Measurements from ENCODE around the gene SKIC8.

The SKIC8 gene

GRCh38 chr15:78299101-78299930 lies at the start of gene SKIC8:
Gene SKIC8, minus strand, starts transcription at chr15:78299609. Its CDS starts 3,923 bp downstream, at chr15:78295686.
- no peaks in the 10 kb centered on the region for H3K9me3 Mint-ChIP-seq
- peak within 1 kb of the TSS; percentile 97 for H3K4me3 Mint-ChIP-seq
- H3K36me3 Mint-ChIP-seq: peaks cover 19% of the 10 kb centered on the region
- H3K4me1 Mint-ChIP-seq: peaks cover 25% of the 10 kb centered on the region
- ATAC-seq (peak; percentile 98), DNase-seq (ENCODE audit: low spot score in 2 of 2) (peak; percentile 84 to 92)
- peak within 1 kb of the TSS; percentile 97 for H3K27ac Mint-ChIP-seq

GRCh38 chr15:78347586-78348543 lies 48.5 kb upstream of the SKIC8 start:
- no peaks in the 10 kb centered on the region for H3K9me3 Mint-ChIP-seq
- DNase-seq (ENCODE audit: low spot score in 2 of 2): no peak
- H3K4me1 Mint-ChIP-seq: no peaks in the 10 kb centered on the region
- H3K27ac Mint-ChIP-seq: peak overlapping the region; percentile 33
- no peak for ATAC-seq
- no peak overlapping the region for H3K4me3 Mint-ChIP-seq
- H3K36me3 Mint-ChIP-seq: no peaks in the 10 kb centered on the region

- Mint-ChIP-seq H3K36me3 (no peaks in the 10 kb centered on the region), H3K27ac (no peak overlapping the region), H3K4me1 (no peaks in the 10 kb centered on the region), H3K4me3 (no peak overlapping the region), H3K9me3 (no peaks in the 10 kb centered on the region)
- ATAC-seq (no peak), DNase-seq (ENCODE audit: low spot score in 2 of 2) (no peak)
Observed at GRCh38 chr15:78345396-78346125, 46.2 kb upstream of the SKIC8 start.

- no peaks in the 10 kb centered on the region for H3K9me3 Mint-ChIP-seq
- H3K4me1 Mint-ChIP-seq: no peaks in the 10 kb centered on the region
- DNase-seq (ENCODE audit: low spot score in 2 of 2) (no peak), ATAC-seq (no peak)
- H3K27ac Mint-ChIP-seq: no peak overlapping the region
- no peaks in the 10 kb centered on the region for H3K36me3 Mint-ChIP-seq
- no peak overlapping the region for H3K4me3 Mint-ChIP-seq
Observed at GRCh38 chr15:78343276-78344060, 44.1 kb upstream of the SKIC8 start.

GRCh38 chr15:78342021-78342420 lies 42.6 kb upstream of the SKIC8 start:
- ATAC-seq (no peak), DNase-seq (ENCODE audit: low spot score in 2 of 2) (no peak)
- H3K36me3 Mint-ChIP-seq: no peaks in the 10 kb centered on the region
- no peaks in the 10 kb centered on the region for H3K4me1 Mint-ChIP-seq
- no peak overlapping the region for H3K27ac Mint-ChIP-seq
- H3K9me3 Mint-ChIP-seq: no peaks in the 10 kb centered on the region
- no peak overlapping the region for H3K4me3 Mint-ChIP-seq

GRCh38 chr15:78341057-78341987 lies 41.9 kb upstream of the SKIC8 start:
- Mint-ChIP-seq H3K36me3 (no peaks in the 10 kb centered on the region), H3K9me3 (no peaks in the 10 kb centered on the region), H3K4me1 (no peaks in the 10 kb centered on the region), H3K4me3 (no peak overlapping the region), H3K27ac (no peak overlapping the region)
- ATAC-seq (no peak), DNase-seq (ENCODE audit: low spot score in 2 of 2) (no peak)

- Mint-ChIP-seq H3K9me3 (no peaks in the 10 kb centered on the region), H3K4me3 (no peak within 1 kb of the TSS), H3K36me3 (no peaks in the 10 kb centered on the region), H3K4me1 (no peaks in the 10 kb centered on the region), H3K27ac (no peak within 1 kb of the TSS)
- DNase-seq (ENCODE audit: low spot score in 2 of 2) (no peak), ATAC-seq (peak; percentile 24)
Observed at GRCh38 chr15:78340231-78341056, 41.0 kb upstream of the SKIC8 start, which contains the start of gene CRABP1. Gene CRABP1, plus strand, starts transcription at chr15:78340353. Its CDS starts 76 bp downstream, at chr15:78340429.

- H3K27ac Mint-ChIP-seq: no peak overlapping the region
- no peaks in the 10 kb centered on the region for H3K4me1 Mint-ChIP-seq
- no peak for ATAC-seq
- no peak overlapping the region for H3K4me3 Mint-ChIP-seq
- H3K36me3 Mint-ChIP-seq: no peaks in the 10 kb centered on the region
- H3K9me3 Mint-ChIP-seq: no peaks in the 10 kb centered on the region
- no peak for DNase-seq (ENCODE audit: low spot score in 2 of 2)
Observed at GRCh38 chr15:78339559-78339958, 40.1 kb upstream of the SKIC8 start.

GRCh38 chr15:78338781-78339180 lies 39.4 kb upstream of the SKIC8 start:
- no peaks in the 10 kb centered on the region for H3K4me1 Mint-ChIP-seq
- ATAC-seq (no peak), DNase-seq (ENCODE audit: low spot score in 2 of 2) (no peak)
- H3K4me3 Mint-ChIP-seq: no peak overlapping the region
- H3K27ac Mint-ChIP-seq: no peak overlapping the region
- no peaks in the 10 kb centered on the region for H3K36me3 Mint-ChIP-seq
- no peaks in the 10 kb centered on the region for H3K9me3 Mint-ChIP-seq

GRCh38 chr15:78335985-78336384 lies 36.6 kb upstream of the SKIC8 start:
- Mint-ChIP-seq H3K36me3 (no peaks in the 10 kb centered on the region), H3K4me1 (no peaks in the 10 kb centered on the region), H3K4me3 (no peak overlapping the region), H3K27ac (no peak overlapping the region), H3K9me3 (no peaks in the 10 kb centered on the region)
- DNase-seq (ENCODE audit: low spot score in 2 of 2): no peak
- ATAC-seq: no peak

GRCh38 chr15:78334845-78335244 lies 35.4 kb upstream of the SKIC8 start:
- H3K9me3 Mint-ChIP-seq: no peaks in the 10 kb centered on the region
- H3K36me3 Mint-ChIP-seq: no peaks in the 10 kb centered on the region
- no peak overlapping the region for H3K4me3 Mint-ChIP-seq
- H3K27ac Mint-ChIP-seq: no peak overlapping the region
- ATAC-seq (no peak), DNase-seq (ENCODE audit: low spot score in 2 of 2) (no peak)
- peaks cover under 1% of the 10 kb centered on the region for H3K4me1 Mint-ChIP-seq

- ATAC-seq (peak; percentile 69), DNase-seq (ENCODE audit: low spot score in 2 of 2) (no peak)
- Mint-ChIP-seq H3K27ac (peak overlapping the region; percentile 4), H3K36me3 (no peaks in the 10 kb centered on the region), H3K4me3 (no peak overlapping the region), H3K9me3 (no peaks in the 10 kb centered on the region), H3K4me1 (peaks cover 6% of the 10 kb centered on the region)
Observed at GRCh38 chr15:78329625-78330024, 30.2 kb upstream of the SKIC8 start.

GRCh38 chr15:78327466-78327865 lies 28.1 kb upstream of the SKIC8 start:
- peaks cover 6% of the 10 kb centered on the region for H3K4me1 Mint-ChIP-seq
- no peaks in the 10 kb centered on the region for H3K36me3 Mint-ChIP-seq
- no peaks in the 10 kb centered on the region for H3K9me3 Mint-ChIP-seq
- H3K27ac Mint-ChIP-seq: no peak overlapping the region
- no peak for DNase-seq (ENCODE audit: low spot score in 2 of 2)
- no peak for ATAC-seq
- no peak overlapping the region for H3K4me3 Mint-ChIP-seq

Measured in stimulated activated effector memory CD8-positive, alpha-beta T cell treated with anti-CD3 and anti-CD28 coated beads, Interleukin-12 subunit alpha, Interleukin-12 subunit beta, amount 100 ng/mL, for 72 hours (primary cell).